ENCODE measurements around the gene REX1BD.

GRCh38 chr19:18617562-18617961, 29.0 kb downstream of the REX1BD start:
- TF ChIP-seq POLR2A (IDR thresholded peaks at IDR 0.05) = no peak
- no peak for TF ChIP-seq CTCF (IDR thresholded peaks at IDR 0.05)
